ENCODE data around the gene ITGAL.

DNA sequence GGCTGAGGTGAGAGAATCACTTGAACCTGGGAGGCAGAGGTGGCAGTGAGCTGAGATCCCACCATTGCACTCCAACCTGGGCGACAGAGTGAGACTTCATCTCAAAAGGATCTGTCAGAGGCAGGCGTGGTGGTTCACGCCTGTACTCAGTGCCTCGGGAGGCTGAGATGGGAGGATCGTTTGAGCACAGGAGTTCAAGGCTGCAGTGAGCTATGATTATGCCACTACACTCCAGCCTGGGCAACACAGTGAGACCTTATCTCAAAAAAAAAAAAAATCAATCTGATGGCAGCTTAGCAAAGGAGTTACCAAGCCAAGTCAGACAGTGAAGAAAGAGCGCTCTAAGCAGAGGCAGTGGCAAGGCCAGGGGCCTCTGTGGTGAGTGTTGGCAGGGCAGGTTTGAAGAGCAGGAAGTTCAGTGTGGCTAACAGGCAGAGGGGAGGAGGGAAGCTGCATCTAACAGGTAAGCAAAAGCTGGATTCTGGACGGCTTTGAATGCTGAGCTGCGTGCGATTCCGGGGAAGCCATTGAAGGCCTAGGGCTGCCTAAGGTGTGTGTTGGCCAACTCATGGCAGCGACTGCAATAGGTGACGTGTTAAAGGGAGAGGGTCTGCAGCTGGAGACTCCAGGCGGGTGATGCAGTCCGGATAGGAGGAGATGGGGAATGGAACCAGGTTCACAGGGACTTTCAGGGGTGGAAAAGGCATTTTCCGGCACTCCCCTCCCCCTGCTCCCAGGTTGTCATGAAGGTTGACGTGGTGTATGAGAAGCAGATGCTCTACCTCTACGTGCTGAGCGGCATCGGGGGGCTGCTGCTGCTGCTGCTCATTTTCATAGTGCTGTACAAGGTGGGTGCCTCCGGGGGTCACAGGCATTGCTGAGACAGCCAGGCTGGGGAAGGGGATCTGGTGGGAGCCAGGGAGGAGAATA lies 46.8 kb downstream of the ITGAL start:
- no peak for TF ChIP-seq CREB1 (IDR thresholded peaks at IDR 0.05)
- TF ChIP-seq POLR2A (IDR thresholded peaks at IDR 0.05; ENCODE audit: control extremely low read depth in 1 of 2, low read depth in 2 of 2, low read length in 2 of 2): no peak
- TF ChIP-seq, protein P1, sequence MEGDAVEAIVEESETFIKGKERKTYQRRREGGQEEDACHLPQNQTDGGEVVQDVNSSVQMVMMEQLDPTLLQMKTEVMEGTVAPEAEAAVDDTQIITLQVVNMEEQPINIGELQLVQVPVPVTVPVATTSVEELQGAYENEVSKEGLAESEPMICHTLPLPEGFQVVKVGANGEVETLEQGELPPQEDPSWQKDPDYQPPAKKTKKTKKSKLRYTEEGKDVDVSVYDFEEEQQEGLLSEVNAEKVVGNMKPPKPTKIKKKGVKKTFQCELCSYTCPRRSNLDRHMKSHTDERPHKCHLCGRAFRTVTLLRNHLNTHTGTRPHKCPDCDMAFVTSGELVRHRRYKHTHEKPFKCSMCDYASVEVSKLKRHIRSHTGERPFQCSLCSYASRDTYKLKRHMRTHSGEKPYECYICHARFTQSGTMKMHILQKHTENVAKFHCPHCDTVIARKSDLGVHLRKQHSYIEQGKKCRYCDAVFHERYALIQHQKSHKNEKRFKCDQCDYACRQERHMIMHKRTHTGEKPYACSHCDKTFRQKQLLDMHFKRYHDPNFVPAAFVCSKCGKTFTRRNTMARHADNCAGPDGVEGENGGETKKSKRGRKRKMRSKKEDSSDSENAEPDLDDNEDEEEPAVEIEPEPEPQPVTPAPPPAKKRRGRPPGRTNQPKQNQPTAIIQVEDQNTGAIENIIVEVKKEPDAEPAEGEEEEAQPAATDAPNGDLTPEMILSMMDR (IDR thresholded peaks at IDR 0.05; ENCODE audit: control extremely low read depth in 1 of 3, insufficient read depth in 1 of 3, low read depth in 1 of 3, low read length in 3 of 3): no peak
- no peak for TF ChIP-seq RBBP5 (IDR thresholded peaks at IDR 0.05; ENCODE audit: borderline replicate concordance, low read depth, low read length)
- TF ChIP-seq, protein P2, sequence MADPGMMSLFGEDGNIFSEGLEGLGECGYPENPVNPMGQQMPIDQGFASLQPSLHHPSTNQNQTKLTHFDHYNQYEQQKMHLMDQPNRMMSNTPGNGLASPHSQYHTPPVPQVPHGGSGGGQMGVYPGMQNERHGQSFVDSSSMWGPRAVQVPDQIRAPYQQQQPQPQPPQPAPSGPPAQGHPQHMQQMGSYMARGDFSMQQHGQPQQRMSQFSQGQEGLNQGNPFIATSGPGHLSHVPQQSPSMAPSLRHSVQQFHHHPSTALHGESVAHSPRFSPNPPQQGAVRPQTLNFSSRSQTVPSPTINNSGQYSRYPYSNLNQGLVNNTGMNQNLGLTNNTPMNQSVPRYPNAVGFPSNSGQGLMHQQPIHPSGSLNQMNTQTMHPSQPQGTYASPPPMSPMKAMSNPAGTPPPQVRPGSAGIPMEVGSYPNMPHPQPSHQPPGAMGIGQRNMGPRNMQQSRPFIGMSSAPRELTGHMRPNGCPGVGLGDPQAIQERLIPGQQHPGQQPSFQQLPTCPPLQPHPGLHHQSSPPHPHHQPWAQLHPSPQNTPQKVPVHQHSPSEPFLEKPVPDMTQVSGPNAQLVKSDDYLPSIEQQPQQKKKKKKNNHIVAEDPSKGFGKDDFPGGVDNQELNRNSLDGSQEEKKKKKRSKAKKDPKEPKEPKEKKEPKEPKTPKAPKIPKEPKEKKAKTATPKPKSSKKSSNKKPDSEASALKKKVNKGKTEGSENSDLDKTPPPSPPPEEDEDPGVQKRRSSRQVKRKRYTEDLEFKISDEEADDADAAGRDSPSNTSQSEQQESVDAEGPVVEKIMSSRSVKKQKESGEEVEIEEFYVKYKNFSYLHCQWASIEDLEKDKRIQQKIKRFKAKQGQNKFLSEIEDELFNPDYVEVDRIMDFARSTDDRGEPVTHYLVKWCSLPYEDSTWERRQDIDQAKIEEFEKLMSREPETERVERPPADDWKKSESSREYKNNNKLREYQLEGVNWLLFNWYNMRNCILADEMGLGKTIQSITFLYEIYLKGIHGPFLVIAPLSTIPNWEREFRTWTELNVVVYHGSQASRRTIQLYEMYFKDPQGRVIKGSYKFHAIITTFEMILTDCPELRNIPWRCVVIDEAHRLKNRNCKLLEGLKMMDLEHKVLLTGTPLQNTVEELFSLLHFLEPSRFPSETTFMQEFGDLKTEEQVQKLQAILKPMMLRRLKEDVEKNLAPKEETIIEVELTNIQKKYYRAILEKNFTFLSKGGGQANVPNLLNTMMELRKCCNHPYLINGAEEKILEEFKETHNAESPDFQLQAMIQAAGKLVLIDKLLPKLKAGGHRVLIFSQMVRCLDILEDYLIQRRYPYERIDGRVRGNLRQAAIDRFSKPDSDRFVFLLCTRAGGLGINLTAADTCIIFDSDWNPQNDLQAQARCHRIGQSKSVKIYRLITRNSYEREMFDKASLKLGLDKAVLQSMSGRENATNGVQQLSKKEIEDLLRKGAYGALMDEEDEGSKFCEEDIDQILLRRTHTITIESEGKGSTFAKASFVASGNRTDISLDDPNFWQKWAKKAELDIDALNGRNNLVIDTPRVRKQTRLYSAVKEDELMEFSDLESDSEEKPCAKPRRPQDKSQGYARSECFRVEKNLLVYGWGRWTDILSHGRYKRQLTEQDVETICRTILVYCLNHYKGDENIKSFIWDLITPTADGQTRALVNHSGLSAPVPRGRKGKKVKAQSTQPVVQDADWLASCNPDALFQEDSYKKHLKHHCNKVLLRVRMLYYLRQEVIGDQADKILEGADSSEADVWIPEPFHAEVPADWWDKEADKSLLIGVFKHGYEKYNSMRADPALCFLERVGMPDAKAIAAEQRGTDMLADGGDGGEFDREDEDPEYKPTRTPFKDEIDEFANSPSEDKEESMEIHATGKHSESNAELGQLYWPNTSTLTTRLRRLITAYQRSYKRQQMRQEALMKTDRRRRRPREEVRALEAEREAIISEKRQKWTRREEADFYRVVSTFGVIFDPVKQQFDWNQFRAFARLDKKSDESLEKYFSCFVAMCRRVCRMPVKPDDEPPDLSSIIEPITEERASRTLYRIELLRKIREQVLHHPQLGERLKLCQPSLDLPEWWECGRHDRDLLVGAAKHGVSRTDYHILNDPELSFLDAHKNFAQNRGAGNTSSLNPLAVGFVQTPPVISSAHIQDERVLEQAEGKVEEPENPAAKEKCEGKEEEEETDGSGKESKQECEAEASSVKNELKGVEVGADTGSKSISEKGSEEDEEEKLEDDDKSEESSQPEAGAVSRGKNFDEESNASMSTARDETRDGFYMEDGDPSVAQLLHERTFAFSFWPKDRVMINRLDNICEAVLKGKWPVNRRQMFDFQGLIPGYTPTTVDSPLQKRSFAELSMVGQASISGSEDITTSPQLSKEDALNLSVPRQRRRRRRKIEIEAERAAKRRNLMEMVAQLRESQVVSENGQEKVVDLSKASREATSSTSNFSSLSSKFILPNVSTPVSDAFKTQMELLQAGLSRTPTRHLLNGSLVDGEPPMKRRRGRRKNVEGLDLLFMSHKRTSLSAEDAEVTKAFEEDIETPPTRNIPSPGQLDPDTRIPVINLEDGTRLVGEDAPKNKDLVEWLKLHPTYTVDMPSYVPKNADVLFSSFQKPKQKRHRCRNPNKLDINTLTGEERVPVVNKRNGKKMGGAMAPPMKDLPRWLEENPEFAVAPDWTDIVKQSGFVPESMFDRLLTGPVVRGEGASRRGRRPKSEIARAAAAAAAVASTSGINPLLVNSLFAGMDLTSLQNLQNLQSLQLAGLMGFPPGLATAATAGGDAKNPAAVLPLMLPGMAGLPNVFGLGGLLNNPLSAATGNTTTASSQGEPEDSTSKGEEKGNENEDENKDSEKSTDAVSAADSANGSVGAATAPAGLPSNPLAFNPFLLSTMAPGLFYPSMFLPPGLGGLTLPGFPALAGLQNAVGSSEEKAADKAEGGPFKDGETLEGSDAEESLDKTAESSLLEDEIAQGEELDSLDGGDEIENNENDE (IDR thresholded peaks at IDR 0.05; ENCODE audit: insufficient replicate concordance, low read length): no peak
